Endometrial microvascular endothelial cells (primary cell): ENCODE measurements around the gene PIP5KL1. TPM values are rescaled to one million over a fixed set of nuclear protein-coding genes. Genes with fewer than 3 reads are reported as not detected.

ENCODE experiments used
- in situ Hi-C: cut with HindIII; loops from 2 replicates; pipeline ENCODE4 v1.10.0; 2017; ENCODE audit warnings: low sequenced_read_pairs, low pct_unique_long_range_greater_than_20kb; ENCODE audit errors: inconsistent ontology term
- total RNA-seq: library from RNA; depleted of rRNA; stranded (reverse); fragments of >200 nt; gene quantifications from one replicate; pipeline ENCODE4 v1.2.3, GENCODE V29; 2015; ENCODE audit errors: inconsistent ontology term

PIP5KL1 gene
- total RNA-seq, 1 donor from 2014 or later: not detected

DNA sequence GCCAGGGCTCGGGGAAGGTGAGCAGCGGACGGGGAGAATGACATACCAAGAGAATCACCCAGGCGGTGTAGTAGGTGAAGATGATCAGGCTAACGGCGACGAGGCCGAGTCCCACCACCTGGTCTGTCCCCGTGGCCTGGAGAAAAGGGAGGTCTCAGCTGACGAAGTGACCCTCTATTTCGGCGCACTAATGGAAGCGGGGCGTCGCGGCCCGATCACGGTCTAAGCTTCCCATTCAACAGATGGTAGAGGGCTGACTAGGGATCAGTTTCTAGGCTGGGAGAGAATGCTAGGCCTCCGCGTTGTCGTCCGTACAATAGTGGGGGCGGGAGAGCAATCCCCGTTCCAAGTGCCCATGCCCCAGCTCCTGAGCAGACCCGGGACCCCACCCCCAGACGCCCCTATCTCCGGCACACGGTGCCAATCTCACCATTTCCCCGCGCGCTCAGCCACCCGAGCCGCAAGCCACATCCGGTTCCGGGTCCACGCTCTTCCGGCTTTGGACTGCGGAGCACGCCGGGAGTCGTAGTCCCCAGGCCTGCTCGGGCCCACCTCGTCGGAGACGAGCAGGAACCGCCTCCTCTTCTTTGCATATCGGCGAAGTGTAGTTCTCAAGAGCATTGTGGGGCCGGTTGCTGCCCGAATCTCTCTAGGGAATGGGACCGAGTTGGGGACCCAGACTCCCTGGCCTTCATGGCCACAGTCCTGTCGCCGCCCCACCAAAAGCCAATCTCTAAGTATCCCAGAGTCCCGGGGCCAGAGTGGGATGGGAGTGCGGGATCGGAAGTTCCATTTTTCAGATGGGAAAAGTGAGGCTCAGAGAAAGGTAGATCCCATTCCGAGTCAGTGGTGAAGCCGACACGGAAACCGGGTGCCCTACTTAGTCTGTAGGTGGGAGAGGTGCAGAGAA is 7.1 kb upstream of the PIP5KL1 start, which contains the start of gene DPM2:
TSS of gene DPM2 (minus strand) at position 467 of the 910 bp plus-strand sequence. CDS start at position 433, 34 bp downstream.
- in situ Hi-C loops: loop anchor here (25.0 kb wide), 1 partner anchor 175 kb away; no protein-coding TSS in a partner anchor

DNA sequence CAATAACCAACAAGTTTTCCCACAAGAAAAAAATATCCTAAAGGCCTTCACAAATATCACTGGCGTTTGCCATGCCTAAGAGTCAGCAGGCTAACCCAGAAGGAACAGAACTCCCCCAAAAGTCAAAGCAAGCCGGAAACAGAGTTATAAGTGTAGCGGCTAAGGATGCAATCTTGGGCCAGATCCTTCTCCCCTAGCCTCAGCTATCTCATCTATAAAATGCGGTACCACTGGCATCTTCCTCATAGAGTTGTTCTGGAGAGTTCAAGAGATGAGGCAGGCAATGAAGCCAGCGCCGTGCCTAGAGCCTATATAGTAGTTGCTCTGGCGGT is 6.4 kb upstream of the PIP5KL1 start:
- in situ Hi-C loops: loop anchor here (25.0 kb wide), 1 partner anchor 175 kb away; no protein-coding TSS in a partner anchor

DNA sequence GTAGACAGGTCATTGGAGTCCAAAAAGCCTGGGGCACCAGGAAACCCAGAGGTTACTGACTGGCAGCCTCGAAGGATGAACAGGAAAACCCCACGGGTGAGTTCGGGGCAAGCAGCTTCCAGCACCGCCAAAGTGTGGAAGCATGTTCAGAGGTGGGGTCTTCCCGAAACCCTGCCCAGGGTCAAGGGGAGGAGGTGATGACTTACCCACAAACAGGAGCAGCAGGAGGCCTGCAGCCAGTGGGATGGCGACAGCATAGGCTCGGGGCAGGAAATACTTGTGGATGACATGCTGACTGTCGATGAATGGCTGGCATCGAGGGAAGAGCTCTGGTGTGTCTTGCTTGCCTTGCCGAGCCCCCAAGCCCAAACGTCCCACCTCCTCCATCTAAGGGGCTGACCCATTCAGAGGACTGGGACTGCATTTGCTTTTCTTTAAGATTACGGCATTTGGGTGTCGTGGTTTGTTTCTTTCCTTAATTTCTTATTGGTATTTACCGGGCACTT is 5.8 kb upstream of the PIP5KL1 start:
- in situ Hi-C loops: loop anchor here (25.0 kb wide), 1 partner anchor 174 kb away; no protein-coding TSS in a partner anchor

DNA sequence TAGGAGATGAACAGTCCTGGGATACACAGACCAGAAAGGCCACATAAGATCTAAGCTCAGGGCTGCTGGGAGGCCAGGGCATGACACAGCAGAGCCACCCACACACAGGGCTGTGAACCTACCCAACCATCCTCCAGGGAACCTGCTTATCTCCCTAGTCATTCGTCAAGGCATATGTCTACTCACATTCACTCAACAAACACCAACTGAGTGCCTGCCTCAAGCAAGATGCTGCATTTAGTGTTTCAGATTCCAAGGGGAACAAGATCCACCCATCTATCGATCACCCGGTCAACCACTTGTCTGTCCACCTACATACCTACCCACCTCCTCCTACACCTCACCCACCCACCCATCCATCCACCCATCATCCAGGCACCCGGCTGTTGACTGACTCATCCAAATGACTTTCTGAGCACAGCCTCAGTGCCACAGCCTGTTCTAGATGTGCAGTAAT is 5.2 kb upstream of the PIP5KL1 start:
- in situ Hi-C loops: loop anchor here (25.0 kb wide), 1 partner anchor 173 kb away; no protein-coding TSS in a partner anchor

GRCh38 chr9:127934986-127935385 is 4.4 kb upstream of the PIP5KL1 start:
- in situ Hi-C loops: loop anchor here (25.0 kb wide), 1 partner anchor 173 kb away; no protein-coding TSS in a partner anchor

DNA sequence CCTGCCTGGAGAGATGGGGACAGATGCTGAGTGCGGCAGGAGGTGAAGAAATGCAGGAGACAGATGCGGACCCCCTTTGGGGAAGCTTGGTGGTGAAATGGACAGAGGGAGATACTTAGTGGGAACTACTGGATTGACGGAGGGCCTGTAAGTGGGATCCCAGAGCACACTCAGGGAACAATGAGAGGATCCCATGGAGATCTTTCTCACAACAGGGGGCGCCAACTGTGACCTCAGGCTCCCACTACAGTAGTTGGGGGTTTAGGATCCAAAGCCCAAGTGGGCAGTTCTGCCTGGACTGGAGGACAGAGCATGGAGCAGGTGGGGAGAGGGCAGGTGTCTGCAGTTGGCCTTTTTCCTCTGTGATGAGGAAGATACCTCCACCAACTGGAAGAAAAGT is 3.7 kb upstream of the PIP5KL1 start:
- in situ Hi-C loops: loop anchor here (25.0 kb wide), 1 partner anchor 172 kb away; no protein-coding TSS in a partner anchor

DNA sequence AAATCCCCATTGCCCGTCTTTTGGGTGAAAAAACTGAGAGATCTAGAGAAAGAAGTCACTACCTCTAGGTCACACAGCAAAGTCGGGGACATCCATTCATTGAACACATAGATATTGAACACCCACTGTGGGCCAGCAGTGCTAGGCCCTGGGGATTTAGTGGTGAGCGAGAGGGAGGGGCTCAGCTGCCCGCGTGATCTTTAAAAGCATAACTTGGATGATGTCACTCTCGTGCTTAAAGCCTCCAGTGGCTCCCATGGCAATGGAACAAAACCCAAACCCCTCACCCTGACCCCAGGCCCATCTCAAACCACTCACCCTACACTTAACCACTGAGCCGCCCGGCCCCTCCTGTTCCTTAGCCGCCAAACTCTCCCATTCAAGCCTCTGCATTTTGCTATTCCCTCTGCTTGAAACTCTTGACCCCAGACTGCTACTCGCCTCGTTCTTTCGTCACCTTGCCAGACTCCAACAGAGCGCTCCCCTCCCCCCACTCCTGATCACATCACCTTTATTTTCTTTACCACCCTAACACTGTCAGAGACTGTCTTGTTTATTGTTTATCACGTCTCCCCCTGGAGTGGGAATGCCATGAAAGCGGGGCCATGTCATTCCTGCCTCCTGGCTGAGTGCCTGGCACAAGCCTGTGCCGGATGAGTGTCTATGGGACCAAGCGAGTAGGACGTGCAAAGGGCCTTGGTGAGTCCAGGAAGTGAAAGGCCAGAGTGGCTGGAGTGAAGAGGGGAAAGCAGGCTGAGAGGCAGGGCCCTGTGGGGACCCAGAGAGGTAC is 710 bp upstream of the PIP5KL1 start:
- in situ Hi-C loops: loop anchor here (25.0 kb wide), 1 partner anchor 169 kb away; no protein-coding TSS in a partner anchor

DNA sequence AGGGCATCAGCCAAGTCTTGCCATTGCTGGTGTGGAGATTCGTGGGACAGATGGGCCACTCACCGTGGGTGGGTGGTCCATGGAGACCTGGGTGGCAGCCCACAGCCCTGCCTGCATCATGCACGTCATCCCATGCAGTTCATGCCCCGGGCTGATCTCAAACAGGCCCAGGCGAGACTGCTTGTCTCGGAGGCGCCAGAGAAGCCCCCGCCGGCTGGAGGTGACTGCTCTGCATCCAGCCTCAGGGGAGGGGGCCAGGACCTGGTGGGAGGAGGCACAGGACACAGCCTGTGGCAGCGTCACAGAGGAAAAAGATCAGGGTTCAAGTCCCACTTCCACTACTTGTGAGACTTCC is 975 bp downstream of the PIP5KL1 start:
- in situ Hi-C loops: loop anchor here (25.0 kb wide), 1 partner anchor 167 kb away; no protein-coding TSS in a partner anchor

GRCh38 chr9:127928676-127929624 is 1.6 kb downstream of the PIP5KL1 start:
- in situ Hi-C loops: loop anchor here (25.0 kb wide), 1 partner anchor 167 kb away; no protein-coding TSS in a partner anchor

DNA sequence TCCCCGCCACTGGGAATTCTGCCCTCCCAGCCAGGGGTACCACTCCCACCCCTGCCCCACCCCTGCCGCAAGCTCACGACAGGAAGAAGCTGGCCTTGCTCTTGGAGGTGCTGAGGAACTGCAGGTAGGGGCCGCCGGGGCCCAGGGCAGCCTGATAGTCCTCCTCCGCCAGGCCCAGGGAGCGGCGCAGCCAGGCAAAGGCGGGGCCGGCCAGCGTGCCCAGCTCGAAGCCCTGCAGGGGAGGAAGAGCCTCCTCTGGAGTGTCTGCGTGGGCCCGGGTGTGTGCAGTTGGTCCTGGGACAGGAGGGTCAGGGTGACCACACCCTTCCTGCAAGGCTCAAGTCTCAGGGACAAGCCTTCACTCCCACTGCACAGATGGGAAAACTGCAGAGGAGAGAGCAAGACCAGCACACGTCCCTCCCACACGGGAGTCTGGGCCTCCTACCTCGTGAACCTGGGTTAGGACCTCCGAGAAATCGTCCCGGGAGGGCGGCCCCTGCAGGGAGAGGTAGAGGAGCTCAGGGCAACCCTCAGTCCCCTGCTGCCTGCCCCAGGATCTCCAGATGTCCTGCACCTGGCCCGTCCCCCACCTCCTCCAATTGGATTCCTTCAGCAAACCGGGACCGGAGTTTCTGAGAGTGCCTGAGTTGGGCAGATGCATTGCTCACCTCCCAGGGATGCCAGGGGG is 2.4 kb downstream of the PIP5KL1 start:
- in situ Hi-C loops: loop anchor here (25.0 kb wide), 1 partner anchor 166 kb away; no protein-coding TSS in a partner anchor

DNA sequence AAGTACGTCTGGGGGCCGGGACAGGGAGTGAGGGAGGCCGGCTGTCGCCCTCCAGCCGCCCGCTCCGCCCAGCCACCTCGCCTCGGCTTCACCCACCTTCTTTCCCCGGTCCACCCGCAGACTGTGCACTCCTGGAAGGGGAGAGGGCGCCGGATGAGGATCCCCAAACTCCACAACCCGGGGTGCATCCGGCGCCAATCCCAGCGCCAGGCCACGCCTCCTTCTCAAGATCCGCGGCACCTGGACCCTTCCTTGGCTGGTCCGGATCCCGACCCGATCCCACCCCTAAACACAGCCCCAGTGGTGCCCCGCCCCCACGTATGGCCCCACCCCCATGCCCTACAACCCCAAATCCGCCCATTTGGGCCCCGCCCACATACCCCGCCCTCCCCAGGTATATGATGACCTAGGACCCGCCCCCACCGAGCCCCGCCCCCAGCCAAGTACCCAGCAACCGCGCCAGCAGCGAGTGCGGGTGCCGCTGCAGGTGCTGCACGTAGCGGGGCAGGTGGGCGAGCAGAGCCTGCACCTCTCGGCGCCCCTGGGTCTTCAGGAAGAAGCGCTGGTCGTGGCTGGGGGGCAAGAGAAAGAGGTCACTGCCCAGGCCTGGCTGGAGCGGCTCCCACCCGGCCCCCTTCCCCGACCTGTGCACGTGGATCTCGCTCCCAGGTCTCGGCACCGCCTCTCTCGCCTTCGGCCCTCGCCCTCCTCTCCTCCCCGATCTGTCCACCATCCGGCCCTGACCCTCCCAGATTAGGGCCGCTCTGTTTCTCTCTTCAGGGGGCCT is 3.2 kb downstream of the PIP5KL1 start:
- in situ Hi-C loops: loop anchor here (25.0 kb wide), 1 partner anchor 165 kb away; no protein-coding TSS in a partner anchor

DNA sequence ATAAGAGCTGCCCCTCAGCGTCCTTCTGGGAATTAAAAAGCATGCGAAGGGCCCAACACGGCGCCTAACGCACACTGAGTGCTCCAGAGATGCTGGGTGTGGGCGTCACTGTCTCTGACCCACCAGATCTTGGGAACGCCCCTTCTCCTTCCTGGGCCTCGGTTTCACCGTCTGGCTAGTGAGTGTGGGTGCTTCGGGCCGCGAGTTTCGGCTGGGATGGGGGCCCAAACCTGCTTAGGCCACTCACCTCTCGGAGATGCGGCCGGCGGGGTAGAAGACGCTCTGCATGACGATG is 3.7 kb downstream of the PIP5KL1 start:
- in situ Hi-C loops: loop anchor here (25.0 kb wide), 1 partner anchor 165 kb away; no protein-coding TSS in a partner anchor

DNA sequence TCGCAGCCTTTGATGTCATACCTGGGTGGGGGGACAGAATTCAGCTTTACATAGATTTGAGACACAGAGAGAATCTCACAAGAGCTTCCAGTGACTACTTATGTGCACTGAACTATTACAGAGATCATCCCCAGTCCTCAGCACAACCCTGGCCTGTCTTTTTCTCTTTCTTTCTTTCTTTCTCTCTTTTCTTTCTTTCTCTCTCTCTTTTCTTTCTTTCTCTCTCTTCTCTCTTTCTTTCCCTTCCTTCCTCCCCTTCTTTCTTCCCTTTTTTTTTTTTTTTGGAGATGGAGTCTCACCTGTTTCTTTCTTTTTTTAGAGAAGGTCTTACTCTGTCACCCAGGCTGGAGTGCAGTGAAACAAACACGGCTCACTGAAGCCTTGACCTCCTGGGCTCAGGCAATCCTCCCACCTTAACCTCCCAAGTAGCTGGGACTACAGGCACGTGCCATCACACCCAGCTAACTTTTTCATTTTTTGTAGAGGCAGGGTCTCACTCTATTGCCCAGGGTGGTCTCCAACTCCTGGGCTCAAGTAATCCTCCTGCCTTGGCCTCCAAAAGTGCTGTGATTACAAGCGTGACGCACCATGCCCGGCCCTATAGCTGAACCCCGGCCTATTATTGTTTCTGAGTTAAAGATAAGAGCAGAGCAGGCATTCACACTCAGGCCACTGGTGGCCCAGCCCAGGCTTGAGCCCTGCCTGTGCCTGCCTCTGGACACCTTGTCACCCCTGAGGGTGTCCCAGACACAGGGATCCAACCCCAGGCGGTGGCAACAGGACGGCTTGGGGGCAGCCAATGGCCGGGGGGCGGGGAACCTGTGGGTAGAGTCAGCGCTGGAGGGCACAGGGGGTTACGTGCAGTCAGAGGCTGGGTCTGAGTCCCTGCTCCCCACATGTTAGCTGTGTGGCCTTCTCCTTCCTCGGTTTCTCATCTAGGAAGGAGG is 4.3 kb downstream of the PIP5KL1 start:
- in situ Hi-C loops: loop anchor here (25.0 kb wide), 1 partner anchor 164 kb away; no protein-coding TSS in a partner anchor

DNA sequence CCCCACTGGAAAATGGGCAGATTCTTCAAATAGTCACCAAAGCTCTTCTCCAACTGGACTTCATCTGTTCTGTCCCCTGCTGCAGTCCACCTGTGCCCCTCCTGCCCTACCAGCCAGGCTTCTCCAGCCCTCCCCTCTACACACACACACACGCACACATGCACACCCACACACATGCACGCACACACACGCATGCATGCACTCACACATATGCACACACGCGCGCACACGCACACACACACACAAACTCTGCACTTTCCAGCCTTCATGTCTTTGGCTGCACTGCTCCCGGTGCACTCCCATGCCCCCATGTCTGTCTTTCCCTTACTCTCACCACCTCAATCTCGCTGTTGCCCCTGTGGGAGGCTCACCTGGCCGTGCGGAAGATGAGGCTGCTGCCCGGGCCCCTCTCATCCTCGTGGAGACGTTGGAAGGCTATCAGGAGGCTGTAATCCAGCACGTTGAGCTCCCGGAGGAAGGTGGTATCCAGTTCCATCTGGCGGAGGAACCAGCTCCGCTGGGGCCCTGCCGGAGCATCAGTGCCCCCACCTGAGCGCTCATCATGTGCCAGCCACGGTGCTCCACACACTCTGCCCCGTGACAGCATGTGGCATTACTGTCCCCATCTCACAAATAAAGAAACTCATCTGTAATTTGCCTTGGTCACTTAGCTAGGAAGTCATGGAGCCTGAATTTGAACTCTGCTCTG is 5.7 kb downstream of the PIP5KL1 start:
- in situ Hi-C loops: loop anchor here (25.0 kb wide), 1 partner anchor 163 kb away; no protein-coding TSS in a partner anchor

GRCh38 chr9:127923771-127924170 is 6.8 kb downstream of the PIP5KL1 start:
- in situ Hi-C loops: no loop called here
